Subcutaneous adipose tissue (tissue), 4 donors: Measurements from ENCODE around the gene MYT1. TPM values are rescaled to one million over a fixed set of nuclear protein-coding genes. Genes with fewer than 3 reads are reported as not detected.

Source experiments
- CTCF ChIP-seq: fragments of 450-650 bp; IDR thresholded peaks from one replicate; pipeline ENCODE4 v1.5.1; 2016; ENCODE audit warnings: low read depth, mild to moderate bottlenecking, control low read depth, antibody characterized with exemption, moderate library complexity
- total RNA-seq, 4 donors: library from RNA; depleted of rRNA; stranded (reverse); fragments of >200 nt; gene quantifications; one replicate each; pipeline ENCODE4 v1.1.0, GENCODE V29; 2016

MYT1 gene
- total RNA-seq, 4 donors from 2014 or later, result not detected

GRCh38 chr20:64137598-64138031 is 26.6 kb upstream of the MYT1 start:
- TF ChIP-seq CTCF, result no peak

- no peak for TF ChIP-seq CTCF
Measured at GRCh38 chr20:64138276-64138815, 25.9 kb upstream of the MYT1 start.

DNA sequence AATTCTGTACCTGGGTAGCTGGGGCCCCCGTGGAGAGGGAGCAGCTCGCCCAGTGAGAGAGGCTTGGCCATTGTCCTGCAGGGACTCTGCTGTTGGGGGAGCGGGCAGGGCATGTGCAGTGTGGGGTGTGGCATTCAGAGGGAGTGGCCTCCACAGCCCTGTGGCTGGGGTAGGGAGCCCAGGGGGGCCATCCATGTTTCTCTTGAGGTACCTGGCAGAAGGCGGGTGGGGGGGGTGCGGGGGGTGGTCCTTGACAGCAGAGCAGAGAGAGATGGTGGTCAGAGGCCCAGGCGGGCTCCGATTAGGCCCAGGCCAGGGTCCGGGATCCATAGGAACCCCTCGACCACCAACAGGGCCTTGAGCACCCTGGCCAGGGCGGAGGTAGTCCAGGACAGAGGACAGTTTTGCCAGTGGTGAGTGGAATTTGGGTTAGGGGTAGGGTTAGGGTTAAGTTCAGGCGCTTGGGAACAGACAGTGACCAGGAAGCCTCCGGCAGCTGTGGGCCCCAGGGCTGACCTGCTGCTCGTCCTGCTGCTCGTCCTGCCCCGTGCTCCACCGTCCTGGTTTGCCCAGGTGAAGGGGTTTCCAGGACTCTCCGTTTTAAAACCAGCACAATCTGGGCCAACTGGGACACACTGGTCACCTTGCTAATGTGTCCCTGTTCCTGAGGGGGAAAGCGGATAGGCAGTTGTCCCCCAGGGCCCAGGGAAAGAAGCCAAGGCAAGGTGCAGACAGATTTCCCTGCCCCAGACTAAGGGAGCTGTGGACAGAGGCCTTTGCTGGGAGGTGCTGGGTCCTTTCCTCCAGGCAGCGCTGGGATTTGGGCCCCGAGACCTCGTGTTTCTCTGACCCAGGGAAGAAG is 24.8 kb upstream of the MYT1 start:
- no peak for TF ChIP-seq CTCF

- no peak for TF ChIP-seq CTCF
Measured at GRCh38 chr20:64140061-64140931, 24.0 kb upstream of the MYT1 start.

DNA sequence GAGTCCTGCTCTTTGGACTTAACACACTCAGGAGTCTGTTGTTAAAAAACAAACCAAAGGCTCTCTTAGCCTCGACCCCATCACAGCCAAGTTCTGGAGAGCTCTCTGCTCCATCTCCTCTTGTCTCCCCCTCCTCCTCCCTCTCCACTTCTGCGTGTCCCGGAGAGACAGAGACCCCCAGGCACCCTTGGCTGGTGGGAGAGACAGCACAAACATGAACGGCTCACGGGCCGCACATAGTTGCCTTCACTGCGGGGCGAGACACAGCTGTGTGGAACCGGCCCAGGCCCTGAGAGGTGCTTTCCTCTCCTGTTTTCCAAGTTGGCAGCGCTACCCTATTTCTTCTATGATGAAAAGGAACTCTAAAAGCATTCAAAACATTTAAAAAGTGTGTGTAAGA is 23.3 kb upstream of the MYT1 start:
- TF ChIP-seq CTCF, result no peak

DNA sequence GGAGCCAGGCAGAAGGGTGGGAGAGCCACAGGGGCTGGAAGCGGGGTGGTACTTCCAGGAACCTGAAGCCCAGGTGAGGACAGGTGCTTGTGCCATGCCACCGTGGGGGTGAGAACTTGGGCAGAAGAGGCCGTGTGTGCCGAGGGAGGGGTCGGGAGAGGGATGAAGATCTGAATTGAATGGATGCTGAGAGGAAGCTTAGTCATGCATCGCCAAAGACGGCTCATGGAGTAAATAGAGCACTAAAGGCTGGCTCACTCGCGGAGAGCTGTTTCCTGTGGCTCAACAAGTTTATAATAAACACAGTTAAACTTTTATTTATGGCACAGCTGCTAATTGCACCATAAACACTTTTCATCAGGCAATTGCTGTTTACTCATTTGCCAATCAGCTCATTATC is 21.7 kb upstream of the MYT1 start:
- no peak for TF ChIP-seq CTCF
